ENCODE results near the gene NRXN2. TPM values are rescaled to one million over a fixed set of nuclear protein-coding genes. Genes with fewer than 3 reads are reported as not detected.

Gene NRXN2
- total and polyA plus RNA-seq, 2 of the 13 experiments (the other 11 are each of a cell fraction or from before 2014, with no cell fraction given), result not detected

DNA sequence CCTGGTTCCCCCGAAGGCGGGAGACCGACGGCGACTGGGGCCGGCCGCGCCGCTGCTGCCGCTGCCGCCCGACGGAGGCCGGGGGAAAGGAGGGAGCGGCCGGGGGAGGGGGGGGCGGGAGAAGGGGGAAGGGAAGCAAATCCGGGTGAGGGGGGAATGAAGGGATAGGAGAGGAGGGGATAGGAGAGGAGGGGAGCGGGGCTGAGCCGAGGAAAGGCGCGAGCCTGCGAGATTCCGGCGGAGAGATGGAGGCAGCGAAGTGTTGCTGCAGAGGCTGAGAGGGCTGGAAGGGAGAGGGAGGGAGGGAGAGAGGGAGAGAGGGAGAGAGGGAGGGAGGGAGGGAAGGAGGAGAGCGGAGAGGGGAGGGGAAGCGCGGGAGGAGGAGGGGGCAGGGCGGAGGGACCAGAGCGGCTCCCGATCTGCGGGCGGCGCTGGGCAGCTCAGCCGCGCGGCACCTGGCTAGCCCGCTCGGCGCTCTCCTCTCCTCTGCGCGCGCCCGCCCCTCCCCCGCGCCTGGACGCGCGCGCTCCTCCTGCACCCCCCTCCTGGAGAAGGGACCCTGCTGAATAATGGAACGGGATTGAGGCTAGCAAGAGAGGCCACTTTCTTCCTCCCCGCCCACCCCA lies 79.6 kb downstream of the NRXN2 start (continued):
- TF ChIP-seq ZNF883 (CRISPR knock-in tag; IDR thresholded peaks at IDR 0.05; ENCODE audit: not compliant biosample characterization), result no peak

GRCh38 chr11:64642871-64643255 lies 80.1 kb downstream of the NRXN2 start:
- FAIRE-seq (no peak), DNase-seq (ENCODE audit: low spot score) (no peak), ATAC-seq (no peak)
- no peaks in the 10 kb centered on the region for H3K36me3 ChIP-seq (replicated peaks in 1 of 2; ENCODE audit: control insufficient read depth in 1 of 2, insufficient read depth in 2 of 2, low read length in 2 of 2)
- TF ChIP-seq ZNF567 (CRISPR knock-in tag; IDR thresholded peaks at IDR 0.05; ENCODE audit: borderline replicate concordance) (no peak), MIXL1 (CRISPR knock-in tag; IDR thresholded peaks at IDR 0.05) (no peak), ATF7-NPFF (CRISPR knock-in tag; IDR thresholded peaks at IDR 0.05; ENCODE audit: low read depth) (no peak), ARID3A (IDR thresholded peaks at IDR 0.05; ENCODE audit: low read depth, low read length) (no peak), PITX1 (CRISPR knock-in tag; IDR thresholded peaks at IDR 0.05) (no peak)
- TF ChIP-seq, protein P1, sequence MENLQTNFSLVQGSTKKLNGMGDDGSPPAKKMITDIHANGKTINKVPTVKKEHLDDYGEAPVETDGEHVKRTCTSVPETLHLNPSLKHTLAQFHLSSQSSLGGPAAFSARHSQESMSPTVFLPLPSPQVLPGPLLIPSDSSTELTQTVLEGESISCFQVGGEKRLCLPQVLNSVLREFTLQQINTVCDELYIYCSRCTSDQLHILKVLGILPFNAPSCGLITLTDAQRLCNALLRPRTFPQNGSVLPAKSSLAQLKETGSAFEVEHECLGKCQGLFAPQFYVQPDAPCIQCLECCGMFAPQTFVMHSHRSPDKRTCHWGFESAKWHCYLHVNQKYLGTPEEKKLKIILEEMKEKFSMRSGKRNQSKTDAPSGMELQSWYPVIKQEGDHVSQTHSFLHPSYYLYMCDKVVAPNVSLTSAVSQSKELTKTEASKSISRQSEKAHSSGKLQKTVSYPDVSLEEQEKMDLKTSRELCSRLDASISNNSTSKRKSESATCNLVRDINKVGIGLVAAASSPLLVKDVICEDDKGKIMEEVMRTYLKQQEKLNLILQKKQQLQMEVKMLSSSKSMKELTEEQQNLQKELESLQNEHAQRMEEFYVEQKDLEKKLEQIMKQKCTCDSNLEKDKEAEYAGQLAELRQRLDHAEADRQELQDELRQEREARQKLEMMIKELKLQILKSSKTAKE (CRISPR knock-in tag; IDR thresholded peaks at IDR 0.05; ENCODE audit: borderline replicate concordance), result no peak
- no peaks in the 10 kb centered on the region for H3K9me3 ChIP-seq (ENCODE audit: low read length)
- no TSS peak for BruUV-seq (replicated peaks)
- no peaks in the 10 kb centered on the region for H3K79me2 ChIP-seq (ENCODE audit: insufficient read depth, low read length)
- peaks cover 12 to 67% of the 10 kb centered on the region in 2 experiments; a peak in 4 of 5 replicates for H3K27me3 ChIP-seq (ENCODE audit: control insufficient read depth in 1 of 2, insufficient read depth in 2 of 2, low read length in 2 of 2)
- no peak overlapping the region for H3K4me3 ChIP-seq (replicated peaks in 1 of 3; ENCODE audit: insufficient read depth in 1 of 3, low read depth in 2 of 3, low read length in 3 of 3)
- 23% methylated on average over 33 of the region's 36 CpGs for WGBS (ENCODE audit: low lambda C conversion rate)
- intact Hi-C loops (cut with micrococcal nuclease; ENCODE audit: unreplicated experiment), result no loop called here
- H4K20me1 ChIP-seq (ENCODE audit: insufficient read depth, low read length), result no peaks in the 10 kb centered on the region
- H2AFZ ChIP-seq (ENCODE audit: low read length), result no peak overlapping the region
- CTCF ChIA-PET (ENCODE audit: low intra/inter-chr PET ratio, low total read pairs), result no interaction called here
- no peak overlapping the region for H3K9ac ChIP-seq (ENCODE audit: insufficient read depth, low read depth, low read length)
- H3K4me1 ChIP-seq (ENCODE audit: insufficient read depth, low read length), result no peaks in the 10 kb centered on the region
- H3K27ac ChIP-seq (ENCODE audit: extremely low read length, insufficient read depth, low read length), result no peak overlapping the region
- POLR2A ChIA-PET, result no interaction called here
- no peak overlapping the region for H3K4me2 ChIP-seq (ENCODE audit: low read depth, low read length)
- in situ Hi-C loops (cut with HindIII; ENCODE audit: extremely low pct_ligation_motif_present, low pct_unique_long_range_greater_than_20kb), result no loop called here
